Measurements from ENCODE around the gene STRIP2.
"Not testable (repeated sequence)": the region's sequence is repeated elsewhere in the genome, so short reads cannot be mapped to it uniquely, and the experiment has no call there.

The STRIP2 gene

GRCh38 chr7:129454249-129454551, 20.0 kb downstream of the STRIP2 start:
- DNase-seq = no peak

DNA sequence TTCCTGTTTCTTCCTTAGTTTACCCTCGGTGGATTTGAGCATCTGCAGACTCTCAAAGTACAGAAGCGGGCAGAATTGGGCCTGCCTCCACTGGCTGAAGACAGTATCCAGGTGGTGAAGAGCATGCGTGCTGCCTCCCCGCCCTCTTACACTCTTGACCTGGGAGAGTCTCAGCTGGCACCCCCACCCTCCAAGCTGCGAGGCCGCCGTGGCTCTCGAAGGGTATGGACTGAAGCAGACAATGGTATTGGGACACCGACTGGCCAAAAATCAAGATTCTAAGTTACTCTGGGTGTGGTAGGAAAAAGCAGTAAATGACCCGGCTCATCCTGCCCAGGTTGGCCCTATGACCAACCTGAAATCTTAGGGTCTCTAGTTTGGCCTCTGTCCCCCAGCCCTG, 22.2 kb downstream of the STRIP2 start:
- DNase-seq = no peak

- DNase-seq = no peak
Observed at GRCh38 chr7:129457101-129457500, 22.9 kb downstream of the STRIP2 start.

DNA sequence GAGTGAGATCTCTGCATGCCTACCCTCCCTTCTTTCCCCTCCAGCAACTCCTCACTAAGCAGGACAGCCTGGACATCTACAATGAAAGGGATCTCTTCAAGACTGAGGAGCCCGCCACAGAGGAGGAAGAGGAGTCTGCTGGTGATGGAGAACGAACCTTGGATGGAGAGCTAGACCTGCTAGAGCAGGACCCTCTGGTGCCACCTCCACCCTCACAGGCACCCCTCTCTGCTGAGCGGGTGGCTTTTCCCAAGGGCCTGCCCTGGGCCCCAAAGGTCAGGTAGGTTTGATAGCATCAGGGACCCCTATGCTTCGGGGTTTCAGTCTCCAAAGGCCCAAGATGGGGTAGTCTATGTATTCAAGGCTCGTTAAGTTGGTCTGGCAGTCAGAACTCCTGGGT, 23.9 kb downstream of the STRIP2 start:
- no peak for DNase-seq

DNA sequence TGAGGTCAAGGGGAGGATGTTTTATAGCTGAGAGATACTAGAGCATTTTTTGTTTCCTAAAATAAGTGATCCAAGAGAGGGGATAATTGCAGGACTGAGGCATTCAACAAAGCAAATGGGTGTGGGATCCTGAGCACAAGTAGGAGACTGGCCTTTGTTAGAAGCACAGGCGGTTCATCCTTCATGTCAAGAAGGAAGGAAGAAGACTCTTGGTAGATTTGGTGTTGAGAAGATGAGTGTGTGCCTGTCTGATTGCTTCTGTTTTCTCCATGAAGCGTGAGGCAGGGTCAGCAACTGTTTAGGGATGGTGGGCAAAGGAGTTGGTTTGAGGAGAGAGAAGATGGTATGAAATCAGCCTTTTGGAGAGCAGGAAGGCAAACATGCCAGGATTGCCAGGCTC, 27.6 kb downstream of the STRIP2 start:
- no peak for DNase-seq

DNA sequence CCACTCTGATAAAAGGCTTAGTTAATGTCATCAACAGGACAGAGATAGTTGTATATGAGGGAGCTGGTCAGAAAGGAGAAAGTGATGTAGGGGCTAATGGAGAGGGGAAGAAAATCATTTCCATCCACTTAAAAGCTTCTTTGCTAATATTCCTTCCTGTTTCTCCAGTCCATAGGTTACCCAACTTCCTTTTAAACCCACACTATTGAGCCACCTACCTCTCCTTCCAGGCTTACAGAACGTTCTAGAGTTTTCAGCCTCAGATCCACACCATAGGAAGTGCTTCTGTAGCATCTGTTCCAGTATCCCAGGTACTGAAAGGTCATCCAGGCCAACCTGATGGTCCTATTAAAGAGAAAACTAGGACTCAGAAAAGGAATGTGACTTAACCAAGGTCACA, 28.2 kb downstream of the STRIP2 start:
- no peak for DNase-seq

- DNase-seq = no peak
Observed at GRCh38 chr7:129464194-129464593, 30.0 kb downstream of the STRIP2 start.

GRCh38 chr7:129465080-129465479, 30.8 kb downstream of the STRIP2 start:
- no peak for DNase-seq

DNA sequence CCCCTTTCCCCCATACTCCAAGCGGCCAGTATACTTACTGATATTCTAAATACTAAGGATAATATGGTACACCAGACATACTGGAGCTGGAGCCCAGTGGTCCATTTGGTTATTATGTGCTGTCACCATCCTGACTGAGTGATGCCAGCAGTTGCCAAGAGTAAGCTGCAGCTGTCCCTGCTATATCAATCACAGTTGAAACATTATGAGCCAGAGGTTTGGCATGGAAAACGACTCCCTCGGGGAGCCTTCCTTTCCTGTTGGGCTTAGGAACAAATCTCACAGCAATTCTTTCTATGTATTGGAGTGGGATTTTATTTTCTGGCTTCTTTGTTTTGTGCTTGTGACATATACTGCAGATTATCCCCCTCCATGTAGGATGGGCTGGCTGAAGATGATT, 32.6 kb downstream of the STRIP2 start:
- DNase-seq = no peak

DNA sequence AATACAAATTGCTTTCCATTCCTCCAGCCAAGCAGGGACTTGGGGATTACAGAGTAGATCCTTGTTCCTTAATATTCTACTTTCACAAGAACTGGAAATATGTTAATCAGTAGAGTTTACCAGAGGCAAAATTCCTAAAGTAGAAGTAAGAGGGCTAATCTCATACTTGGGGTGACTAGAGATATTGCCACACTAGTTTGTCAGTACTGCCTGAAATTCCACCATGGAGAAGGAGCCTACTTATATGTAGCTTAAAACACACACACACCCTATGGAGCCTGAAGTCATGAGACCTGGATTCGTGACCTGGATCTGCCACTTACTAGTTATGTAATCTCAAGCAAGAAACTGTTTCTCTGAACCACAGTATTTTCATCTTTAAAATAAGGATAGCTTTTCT, 33.9 kb downstream of the STRIP2 start:
- DNase-seq = no peak

GRCh38 chr7:129468547-129468946, 34.3 kb downstream of the STRIP2 start:
- no peak for DNase-seq

DNA sequence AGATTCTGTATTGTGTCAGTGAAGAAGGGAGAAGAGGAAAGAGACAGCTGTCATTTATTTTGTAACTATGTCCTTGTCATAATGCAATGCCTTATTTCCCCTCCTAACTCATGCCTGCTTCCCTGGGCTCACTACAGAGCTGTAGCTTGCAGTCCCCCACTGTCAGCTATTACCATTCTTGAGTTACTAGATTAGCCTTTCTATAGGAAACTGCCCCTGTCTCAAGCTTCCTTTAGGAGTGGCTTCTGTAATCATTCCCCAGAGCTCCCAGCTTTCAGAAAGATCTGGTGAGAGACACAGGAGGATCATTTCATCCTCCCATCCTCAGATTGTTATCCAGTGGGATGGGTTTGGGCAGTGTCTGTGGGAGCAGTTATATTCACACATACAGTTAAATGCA, 35.7 kb downstream of the STRIP2 start:
- no peak for DNase-seq

DNA sequence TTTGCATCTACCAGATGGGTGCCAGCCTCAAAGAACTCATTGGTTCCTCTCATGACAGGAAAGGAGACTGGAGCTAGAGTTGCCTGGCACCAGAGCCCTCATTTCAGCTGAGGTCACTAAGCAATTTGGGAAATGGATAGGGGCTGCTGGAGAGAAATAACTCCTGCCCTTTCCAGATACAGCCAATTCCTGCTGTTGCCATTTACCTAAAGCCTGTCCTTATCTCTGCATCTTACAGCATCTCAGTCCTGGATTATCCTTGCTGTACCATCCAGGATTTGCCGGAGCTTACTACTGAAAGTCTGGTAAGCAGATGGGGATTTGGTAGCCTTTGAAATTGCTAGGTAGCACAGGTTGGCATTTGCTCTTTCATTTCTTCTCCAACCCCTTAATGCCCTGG, 36.2 kb downstream of the STRIP2 start:
- no peak for DNase-seq

- DNase-seq = no peak
Observed at GRCh38 chr7:129471402-129471827, 37.2 kb downstream of the STRIP2 start.

- DNase-seq = not testable (repeated sequence)
Observed at GRCh38 chr7:129475931-129476330, 41.7 kb downstream of the STRIP2 start.

- DNase-seq = not testable (repeated sequence)
Observed at GRCh38 chr7:129476398-129476797, 42.2 kb downstream of the STRIP2 start.

DNA sequence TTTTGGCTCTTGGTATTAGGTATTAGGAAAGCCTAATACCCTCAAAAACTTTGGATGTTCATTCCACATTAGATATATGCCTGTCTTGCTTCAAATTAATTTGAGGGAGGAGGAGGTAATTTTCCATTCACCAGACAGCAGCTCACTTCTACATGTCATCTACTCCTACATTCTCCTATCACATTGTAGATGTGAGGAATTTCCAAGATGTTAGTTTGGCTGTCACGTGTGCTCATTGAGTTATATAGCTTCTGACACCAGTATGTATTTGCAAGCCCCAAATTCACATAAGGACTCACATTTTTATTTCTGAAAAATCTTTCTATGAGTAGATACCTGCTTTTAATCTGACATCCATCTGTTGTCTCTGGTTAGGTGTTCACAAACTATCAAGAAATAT, 45.6 kb downstream of the STRIP2 start:
- DNase-seq = no peak

GRCh38 chr7:129480674-129481363, 46.6 kb downstream of the STRIP2 start:
- DNase-seq = no peak

DNA sequence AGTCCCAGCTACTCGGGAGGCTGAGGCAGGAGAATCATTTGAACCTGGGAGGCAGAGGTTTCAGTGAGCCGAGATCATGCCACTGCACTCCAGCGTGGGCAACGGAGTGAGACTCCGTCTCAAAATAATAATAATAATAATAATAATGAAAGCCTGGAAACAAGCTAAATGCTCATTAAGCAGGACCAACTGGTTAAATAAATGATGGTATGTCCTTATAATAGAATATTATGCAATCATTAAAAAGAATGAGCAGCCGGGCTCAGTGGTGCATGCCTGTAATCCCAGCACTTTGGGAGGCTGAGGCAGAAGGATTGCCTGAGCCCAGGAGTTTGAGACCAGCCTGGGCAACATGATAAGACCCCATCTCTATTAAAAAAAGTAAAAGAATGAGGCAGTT, 47.1 kb downstream of the STRIP2 start:
- DNase-seq = not testable (repeated sequence)

DNA sequence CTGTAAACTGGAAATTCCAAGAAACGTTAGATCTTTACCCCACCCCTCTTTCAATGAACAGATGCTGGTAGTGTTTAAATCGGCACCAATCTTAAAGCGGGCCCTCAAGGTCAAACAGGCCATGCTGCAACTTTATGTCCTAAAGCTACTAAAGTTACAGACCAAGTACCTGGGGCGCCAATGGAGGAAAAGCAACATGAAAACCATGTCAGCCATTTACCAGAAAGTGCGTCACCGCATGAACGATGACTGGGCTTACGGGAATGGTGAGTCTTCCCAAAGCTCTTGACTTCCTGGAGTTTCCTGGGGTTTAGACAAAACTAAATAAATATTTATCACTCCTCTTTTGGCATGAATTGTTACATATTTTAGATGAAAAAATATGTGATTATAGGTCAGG, 48.5 kb downstream of the STRIP2 start:
- DNase-seq = no peak

GRCh38 chr7:129489491-129489890, 55.3 kb downstream of the STRIP2 start:
- no peak for DNase-seq

DNA sequence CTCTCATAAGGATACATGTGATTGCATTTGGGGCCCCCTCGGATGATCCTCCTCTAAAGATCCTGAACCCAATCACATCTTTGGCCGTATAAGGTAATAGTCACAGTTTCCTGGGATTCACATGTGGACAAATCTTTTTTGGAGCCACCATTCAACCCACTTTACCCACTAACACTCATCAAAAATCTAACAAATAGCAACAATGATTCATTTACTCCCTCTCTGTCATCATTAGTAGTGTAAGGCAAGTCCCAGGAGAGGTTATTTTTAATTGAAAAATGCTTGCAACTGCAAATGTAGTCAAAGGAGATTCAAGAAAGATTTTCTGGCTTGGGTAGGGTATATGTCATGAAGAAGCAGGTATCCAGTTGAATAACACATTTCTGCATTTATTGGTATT, 58.2 kb downstream of the STRIP2 start:
- DNase-seq = no peak

GRCh38 chr7:129493555-129493954, 59.3 kb downstream of the STRIP2 start:
- DNase-seq = no peak

- no peak for DNase-seq
Observed at GRCh38 chr7:129494041-129494440, 59.8 kb downstream of the STRIP2 start.

DNA sequence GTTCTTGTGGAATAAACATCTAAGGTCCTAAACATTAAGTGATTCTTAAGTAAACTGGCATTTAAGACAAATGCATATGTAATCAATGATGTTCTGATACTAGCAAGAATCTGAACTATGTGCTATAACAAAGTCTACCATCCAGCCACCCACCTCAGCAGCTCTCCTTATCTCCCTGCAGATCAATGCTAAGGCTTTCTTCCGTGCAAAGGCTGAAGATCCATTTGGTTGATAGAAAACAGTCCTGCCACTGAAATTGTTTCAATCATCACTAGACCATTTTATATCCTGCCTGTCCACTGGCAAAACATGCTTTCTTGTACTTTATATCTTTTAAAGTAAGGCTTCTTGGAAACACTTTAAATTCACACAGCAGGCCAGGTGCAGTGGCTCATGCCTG, 61.8 kb downstream of the STRIP2 start:
- DNase-seq = no peak

- no peak for DNase-seq
Observed at GRCh38 chr7:129496653-129497052, 62.4 kb downstream of the STRIP2 start.

All from effector CD4-positive, alpha-beta T cell (primary cell).